SK-N-SH (cell line): ENCODE data around the gene ZGPAT. TPM values are rescaled to one million over a fixed set of nuclear protein-coding genes. Genes with fewer than 3 reads are reported as not detected.

Experiments
- CTCF ChIA-PET: fragments of 300-600, 350-600 bp; formaldehyde crosslinking; extraction: SDS; loops from one replicate; lab custom pipeline; 2021; lab: Yijun Ruan, JAX
- POLR2A ChIA-PET: fragments of 350-600 bp; sonication (Branson Sonifier 250); formaldehyde crosslinking; extraction: SDS; loops from one replicate; lab custom pipeline; 2020; ENCODE audit warnings: antibody characterized with exemption, inconsistent platforms; lab: Yijun Ruan, JAX
- DNase-seq: peaks from one replicate; pipeline ENCODE4 v3.0.0; 2012
- H2AFZ ChIP-seq: fragments of 200-600 bp; sonication (generic); 2 replicates; pipeline ENCODE4 v1.8.1; 2016; ENCODE audit warnings: antibody characterized with exemption, mild to moderate bottlenecking, low read depth
- H3F3A ChIP-seq: fragments of 200-600 bp; sonication (generic); replicated peaks from 2 replicates; pipeline ENCODE3; 2016; ENCODE audit warnings: antibody characterized with exemption, mild to moderate bottlenecking; ENCODE audit not compliant: insufficient read depth
- H3K27ac ChIP-seq, 2 experiments: fragments of 200-500 bp in 1 of 2; fragments of 200-600 bp in 1 of 2; sonication (Bioruptor generic) in 1 of 2; sonication (generic), shearing (Covaris generic) in 1 of 2; 2 replicates each; pipeline versions ENCODE4 v1.5.1 to v1.6.1; 2014 to 2016; ENCODE audit warnings: low read depth in 2 of 2, inconsistent platforms in 1 of 2, low read length in 1 of 2, mild to moderate bottlenecking in 1 of 2, mixed read lengths in 1 of 2
- H3K27me3 ChIP-seq: fragments of 200-600 bp; sonication (generic), shearing (Covaris generic); 2 replicates; pipeline ENCODE4 v1.6.1; 2016; ENCODE audit warnings: mixed run types; ENCODE audit not compliant: insufficient read depth
- H3K36me3 ChIP-seq, 2 experiments: fragments of 200-500 bp in 1 of 2; fragments of 200-600 bp in 1 of 2; sonication (Bioruptor generic) in 1 of 2; sonication (generic) in 1 of 2; replicated peaks in 1 of 2; 2 replicates each; pipeline versions ENCODE3 to v1.5.1; 2014 to 2016; ENCODE audit warnings: low read length in 1 of 2, mild to moderate bottlenecking in 1 of 2; ENCODE audit not compliant: insufficient read depth in 2 of 2, control insufficient read depth in 1 of 2
- H3K4me1 ChIP-seq, 2 experiments: fragments of 200-500 bp in 1 of 2; fragments of 200-600 bp in 1 of 2; sonication (Bioruptor generic) in 1 of 2; sonication (generic), shearing (Covaris generic) in 1 of 2; 2 replicates each; pipeline versions ENCODE4 v1.5.1 to v1.6.1; 2014 to 2016; ENCODE audit warnings: low read depth in 1 of 2, low read length in 1 of 2, mixed run types in 1 of 2; ENCODE audit not compliant: insufficient read depth in 2 of 2, control insufficient read depth in 1 of 2
- H3K4me2 ChIP-seq: fragments of 200-600 bp; sonication (generic), shearing (Covaris generic); 2 replicates; pipeline ENCODE4 v1.6.1; 2017; ENCODE audit warnings: mixed run types
- H3K4me3 ChIP-seq, 2 experiments: fragments of 200-500 bp in 1 of 2; fragments of 200-600 bp in 1 of 2; sonication (Bioruptor generic) in 1 of 2; sonication (generic), shearing (Covaris generic) in 1 of 2; 2 replicates each; pipeline versions ENCODE4 v1.5.1 to v1.8.1; 2014 to 2016; ENCODE audit warnings: low read depth in 2 of 2, inconsistent platforms in 1 of 2, low read length in 1 of 2, mild to moderate bottlenecking in 1 of 2, mixed read lengths in 1 of 2, moderate library complexity in 1 of 2
- H3K79me2 ChIP-seq: fragments of 200-600 bp; sonication (generic); 2 replicates; pipeline ENCODE4 v1.8.1; 2017; ENCODE audit warnings: mild to moderate bottlenecking; ENCODE audit not compliant: insufficient read depth
- H3K9ac ChIP-seq: fragments of 200-600 bp; sonication (generic); 2 replicates; pipeline ENCODE4 v1.6.1; 2017; ENCODE audit warnings: mixed run types
- H3K9me2 ChIP-seq: fragments of 200-600 bp; sonication (generic); 2 replicates; pipeline ENCODE4 v1.6.1; 2017; ENCODE audit warnings: mixed run types
- H3K9me3 ChIP-seq: fragments of 200-600 bp; sonication (generic); 2 replicates; pipeline ENCODE4 v1.6.1; 2017; ENCODE audit warnings: mixed run types, mild to moderate bottlenecking, moderate library complexity
- H4K20me1 ChIP-seq: fragments of 200-600 bp; sonication (generic); 2 replicates; pipeline ENCODE4 v1.6.1; 2017; ENCODE audit warnings: mild to moderate bottlenecking, mixed run types; ENCODE audit not compliant: insufficient read depth
- CHD2 ChIP-seq: fragments of 150-350 bp; IDR thresholded peaks from 2 replicates; pipeline ENCODE4 v1.6.1; 2018; ENCODE audit warnings: low read length; ENCODE audit not compliant: partially characterized antibody
- EZH2phosphoT487 ChIP-seq: fragments of 200-600 bp; sonication (generic); IDR thresholded peaks from 2 replicates; pipeline ENCODE4 v1.6.1; 2017; ENCODE audit warnings: low read depth, mixed run types, mild to moderate bottlenecking, antibody characterized with exemption, moderate library complexity, borderline replicate concordance
- FOSL2 ChIP-seq: IDR thresholded peaks from 2 replicates; pipeline ENCODE4 v1.4.0; 2012; ENCODE audit warnings: low read depth, mild to moderate bottlenecking, moderate library complexity, borderline replicate concordance
- FOXJ3 ChIP-seq: sonication (generic); formaldehyde crosslinking; IDR thresholded peaks from 2 replicates; pipeline ENCODE4 v1.5.1; 2020; ENCODE audit warnings: mild to moderate bottlenecking, missing genetic modification reagents
- GABPA ChIP-seq: IDR thresholded peaks from 2 replicates; pipeline ENCODE4 v1.4.0; 2012; ENCODE audit warnings: low read depth, mild to moderate bottlenecking
- JUND ChIP-seq: IDR thresholded peaks from 2 replicates; pipeline ENCODE4 v1.4.0; 2012
- MAX ChIP-seq: IDR thresholded peaks from 2 replicates; pipeline ENCODE4 v1.4.0; 2012; ENCODE audit warnings: low read depth
- MEF2A ChIP-seq: IDR thresholded peaks from 2 replicates; pipeline ENCODE4 v1.4.0; 2012; ENCODE audit warnings: low read depth, borderline replicate concordance
- MXI1 ChIP-seq: IDR thresholded peaks from 2 replicates; pipeline ENCODE4 v1.6.1; 2012; ENCODE audit warnings: mild to moderate bottlenecking, low read depth, low read length, improper control_type of control experiment
- NFIC ChIP-seq: IDR thresholded peaks from 2 replicates; pipeline ENCODE4 v1.4.0; 2012; ENCODE audit warnings: borderline replicate concordance
- POLR2AphosphoS5 ChIP-seq: IDR thresholded peaks from 2 replicates; pipeline ENCODE4 v1.6.1; 2012; ENCODE audit warnings: low read depth, low read length
- RCOR1 ChIP-seq: fragments of 150-350 bp; IDR thresholded peaks from 2 replicates; pipeline ENCODE4 v1.6.1; 2017; ENCODE audit warnings: antibody characterized with exemption, low read length
- RFX5 ChIP-seq: IDR thresholded peaks from 2 replicates; pipeline ENCODE4 v1.6.1; 2012; ENCODE audit warnings: mild to moderate bottlenecking, improper control_type of control experiment, low read length
- RXRA ChIP-seq: IDR thresholded peaks from 2 replicates; pipeline ENCODE4 v1.4.0; 2012; ENCODE audit warnings: low read depth, mild to moderate bottlenecking, borderline replicate concordance
- SMC3 ChIP-seq: IDR thresholded peaks from 2 replicates; pipeline ENCODE4 v1.6.1; 2012; ENCODE audit warnings: low read depth, low read length, improper control_type of control experiment
- TAF1 ChIP-seq: IDR thresholded peaks from 2 replicates; pipeline ENCODE4 v1.6.1; 2012; ENCODE audit warnings: low read depth, mild to moderate bottlenecking, low read length, moderate library complexity, borderline replicate concordance
- TCF12 ChIP-seq: IDR thresholded peaks from 2 replicates; pipeline ENCODE4 v1.4.0; 2012
- USF1 ChIP-seq: IDR thresholded peaks from 2 replicates; pipeline ENCODE4 v1.4.0; 2012; ENCODE audit warnings: low read depth, borderline replicate concordance
- YY1 ChIP-seq: IDR thresholded peaks from 2 replicates; pipeline ENCODE4 v1.4.0; 2012; ENCODE audit warnings: low read depth, mild to moderate bottlenecking
- ZBTB33 ChIP-seq: IDR thresholded peaks from 2 replicates; pipeline ENCODE4 v1.4.0; 2012; ENCODE audit warnings: low read depth, borderline replicate concordance
- WGBS: methylation state at CpG from one replicate; pipeline ENCODE4 v1.1.6; 2017; ENCODE audit warnings: low lambda C conversion rate; 5-methylcytosine and 5-hydroxymethylcytosine counted together
- polyA plus RNA-seq, 3 experiments: library from polyadenylated mRNA; depleted of rRNA; stranded (reverse); fragments of >200 nt; gene quantifications; 2 replicates each; pipeline ENCODE4 v1.2.3, GENCODE V29; 2012

Gene ZGPAT
- polyA plus RNA-seq, 1 of the 3 experiments (the other 2 are of a cell fraction): 33.7 TPM

- TF ChIP-seq GABPA (no peak), EZH2phosphoT487 (no peak), CHD2 (peak; percentile 25), TAF1 (no peak), MAX (peak; percentile 95), JUND (no peak), YY1 (no peak), MEF2A (no peak), NFIC (peak; percentile 63), SMC3 (no peak; the same call in 1 of the 2 replicates), FOXJ3 (CRISPR knock-in tag) (no peak; the same call in 1 of the 2 replicates), FOSL2 (no peak), POLR2AphosphoS5 (0 out of 2 replicates have a peak, but pooled peaks have one; percentile 29), RCOR1 (no peak; the same call in 1 of the 2 replicates)
These were observed 33.0 kb downstream of the ZGPAT start (continued) for GRCh38 chr20:63740627-63741353.

GRCh38 chr20:63741354-63741675, 33.5 kb downstream of the ZGPAT start:
- Histone ChIP-seq H4K20me1 (peaks cover 16% of the 10 kb centered on the region), H3K79me2 (peaks cover 18% of the 10 kb centered on the region), H3K4me1 (peaks cover 0 to 14% of the 10 kb centered on the region in 2 experiments; a peak in 1 of 4 replicates)
- POLR2A ChIA-PET: interaction anchor here (0.8 to 1.9 kb wide), 5 partner anchors 8 to 124 kb away, joined by 3 to 7 read pairs (median 5); partner anchors contain the start of genes ARFRP1, RTEL1, TPD52L2 and ZGPAT
- no peak for TF ChIP-seq GABPA
- TF ChIP-seq ZBTB33: no peak
- TF ChIP-seq USF1: no peak
- TF ChIP-seq MXI1: no peak
- no peak for TF ChIP-seq SMC3
- no peak for TF ChIP-seq RFX5
- no peak for TF ChIP-seq JUND
- TF ChIP-seq TCF12: no peak
- TF ChIP-seq RXRA: no peak
- TF ChIP-seq, all 33 proteins: peak for 0
- peak overlapping the region; percentile 98 for H3K4me2 ChIP-seq
- CTCF ChIA-PET: interaction anchor here (0.7 to 1.7 kb wide), 8 partner anchors 10 to 232 kb away, joined by 3 to 9 read pairs (median 4); no protein-coding TSS in a partner anchor
- no peaks in the 10 kb centered on the region for H3K9me3 ChIP-seq
- whole genome bisulfite sequencing: 61% methylated on average over 3 of the region's 6 CpGs
- H3K9ac ChIP-seq: peak overlapping the region; percentile 92
- peaks cover 17% of the 10 kb centered on the region for H3F3A ChIP-seq
- H3K9me2 ChIP-seq: no peaks in the 10 kb centered on the region
- peak overlapping the region; percentile 72 to 96; a peak in 3 of 4 replicates for H3K27ac ChIP-seq
- peaks cover 15 to 26% of the 10 kb centered on the region in 2 experiments for H3K36me3 ChIP-seq
- DNase-seq: no peak
- H3K27me3 ChIP-seq: no peaks in the 10 kb centered on the region
- H2AFZ ChIP-seq: no peak overlapping the region
- peak overlapping the region; percentile 81 to 95 for H3K4me3 ChIP-seq
